ENCODE results near the gene CDK15.

CDK15 gene

GRCh38 chr2:201879996-201880395, 73.7 kb downstream of the CDK15 start:
- no peak for DNase-seq

- no peak for DNase-seq
These were observed 74.2 kb downstream of the CDK15 start for GRCh38 chr2:201880579-201880978.

- no peak for DNase-seq
These were observed 74.8 kb downstream of the CDK15 start for GRCh38 chr2:201880993-201881611.

- no peak for DNase-seq
These were observed 75.4 kb downstream of the CDK15 start for GRCh38 chr2:201881741-201882140.

- DNase-seq = no peak
These were observed 76.2 kb downstream of the CDK15 start for GRCh38 chr2:201882353-201883090.

GRCh38 chr2:201883606-201884369, 77.5 kb downstream of the CDK15 start:
- DNase-seq = no peak

GRCh38 chr2:201886504-201886903, 80.2 kb downstream of the CDK15 start:
- DNase-seq = no peak

GRCh38 chr2:201887773-201888425, 81.6 kb downstream of the CDK15 start:
- no peak for DNase-seq

- DNase-seq = no peak
These were observed 82.1 kb downstream of the CDK15 start for GRCh38 chr2:201888426-201888800.

- DNase-seq = no peak
These were observed 84.1 kb downstream of the CDK15 start for GRCh38 chr2:201890453-201890852.

- no peak for DNase-seq
These were observed 85.3 kb downstream of the CDK15 start for GRCh38 chr2:201891676-201892075.

- DNase-seq = no peak
These were observed 86.2 kb downstream of the CDK15 start for GRCh38 chr2:201892516-201892915.

GRCh38 chr2:201900362-201900761, 94.0 kb downstream of the CDK15 start:
- DNase-seq = no peak

- DNase-seq = no peak
These were observed 95.4 kb downstream of the CDK15 start for GRCh38 chr2:201901786-201902185.

- DNase-seq = no peak
These were observed 98.4 kb downstream of the CDK15 start for GRCh38 chr2:201904538-201905420.

GRCh38 chr2:201906777-201907562, 100.6 kb downstream of the CDK15 start:
- no peak for DNase-seq

- DNase-seq = no peak
These were observed 101.2 kb downstream of the CDK15 start for GRCh38 chr2:201907563-201907881.

GRCh38 chr2:201908901-201909300, 102.6 kb downstream of the CDK15 start:
- no peak for DNase-seq

- no peak for DNase-seq
These were observed 103.0 kb downstream of the CDK15 start for GRCh38 chr2:201909348-201909747.

GRCh38 chr2:201909961-201910361, 103.6 kb downstream of the CDK15 start:
- DNase-seq = no peak

- no peak for DNase-seq
These were observed 105.0 kb downstream of the CDK15 start for GRCh38 chr2:201911372-201911771.

GRCh38 chr2:201913201-201913600, 106.9 kb downstream of the CDK15 start:
- no peak for DNase-seq

Measured in SHP77 (cell line).